HFFc6 (cell line): ENCODE results near the gene RCE1. TPM values are rescaled to one million over a fixed set of nuclear protein-coding genes. Genes with fewer than 3 reads are reported as not detected.

Experiments
- DNase-seq: peaks from one replicate; pipeline ENCODE4 v3.0.0-alpha.2; 2018
- H3K27ac Mint-ChIP-seq: 2 replicates; pipeline ENCODE4 v1.8.0; 2020; ENCODE audit warnings: mild to moderate bottlenecking, mixed read lengths
- H3K27me3 Mint-ChIP-seq: 2 replicates; pipeline ENCODE4 v1.8.0; 2021; ENCODE audit warnings: mild to moderate bottlenecking, moderate library complexity, mixed read lengths; ENCODE audit not compliant: insufficient read depth
- H3K36me3 Mint-ChIP-seq: 2 replicates; pipeline ENCODE4 v1.8.0; 2021; ENCODE audit warnings: low read depth, mixed read lengths
- H3K4me1 Mint-ChIP-seq: 2 replicates; pipeline ENCODE4 v1.8.0; 2020; ENCODE audit warnings: low read depth, mixed read lengths
- H3K4me3 Mint-ChIP-seq: 2 replicates; pipeline ENCODE4 v1.8.0; 2020; ENCODE audit warnings: mild to moderate bottlenecking, moderate library complexity, mixed read lengths
- H3K9me3 Mint-ChIP-seq: 2 replicates; pipeline ENCODE4 v1.8.0; 2020; ENCODE audit warnings: mild to moderate bottlenecking, mixed read lengths
- total RNA-seq, 6 experiments: library from RNA; stranded (reverse); fragmentation: NEBNext Ultra II Directional; extraction: Animal tissue kit (Norgen Biotek cat#: 25700); gene quantifications; 2 replicates in 1 of 6; 3 replicates in 5 of 6; pipeline ENCODE4 v1.2.3, GENCODE V29; 2021
- TF ChIP-seq, protein P1 (sequence below): fragments of 200-600 bp; sonication (generic); IDR thresholded peaks from 2 replicates; pipeline ENCODE4 v1.5.0; 2021; ENCODE audit warnings: antibody characterized with exemption, mild to moderate bottlenecking

RCE1 gene
- total RNA-seq, 6 experiments from 2014 or later: 13.7 to 18.5 (median 16.3) TPM

DNA sequence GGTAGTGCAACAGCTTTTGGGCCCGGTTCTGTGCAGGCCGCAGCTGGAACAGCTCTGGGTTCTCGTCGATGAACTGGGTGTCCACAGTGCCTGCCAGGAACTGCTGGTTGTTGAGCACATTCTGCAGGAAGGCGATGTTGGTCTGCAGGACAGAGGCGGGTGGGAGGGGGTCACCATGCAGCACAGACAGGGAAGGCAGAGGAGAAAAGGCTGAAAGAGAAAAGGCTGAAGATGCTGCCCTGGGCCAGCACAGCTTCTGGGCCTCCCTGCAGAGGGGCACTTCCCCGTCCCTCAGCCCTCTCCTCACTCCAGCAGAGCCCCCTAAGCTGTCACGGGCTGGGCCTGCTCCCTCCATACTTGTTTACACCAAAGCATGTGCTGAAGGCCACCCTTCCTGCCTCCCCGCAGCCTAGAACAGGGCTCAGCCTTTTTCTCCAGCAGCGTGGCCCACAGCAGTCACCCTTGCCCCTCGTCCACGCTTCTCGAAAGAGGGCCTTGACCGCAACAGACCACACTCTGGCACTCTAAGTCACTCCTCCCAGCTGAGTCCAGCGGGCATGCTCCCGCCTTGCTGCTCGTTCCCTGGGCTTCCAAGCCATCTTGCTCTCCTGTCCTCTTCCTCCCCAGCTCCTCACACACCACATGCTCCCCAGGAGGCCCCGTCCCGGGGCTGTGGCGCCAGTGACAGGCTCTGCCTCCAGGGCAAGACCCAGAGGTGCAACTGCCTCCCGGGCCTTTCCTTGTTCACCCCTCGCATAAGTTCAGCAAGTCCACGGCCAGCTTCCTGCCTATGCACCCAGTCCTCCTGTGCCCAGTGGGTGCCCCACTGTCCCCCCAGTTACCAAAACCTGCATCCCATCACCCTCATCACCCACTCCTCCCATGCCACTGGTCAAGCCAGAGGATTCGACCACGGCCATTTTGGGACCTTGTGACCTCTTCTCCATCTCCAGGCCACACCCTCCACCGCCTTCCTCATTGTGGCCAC, 10.3 kb downstream of the RCE1 start:
- Mint-ChIP-seq H3K9me3 (no peaks in the 10 kb centered on the region), H3K4me3 (no peak overlapping the region), H3K27ac (peak overlapping the region; percentile 22; the same call in 1 of the 2 replicates), H3K4me1 (peaks cover 7% of the 10 kb centered on the region), H3K27me3 (peaks cover 9% of the 10 kb centered on the region), H3K36me3 (no peaks in the 10 kb centered on the region)
- TF ChIP-seq, protein P1, sequence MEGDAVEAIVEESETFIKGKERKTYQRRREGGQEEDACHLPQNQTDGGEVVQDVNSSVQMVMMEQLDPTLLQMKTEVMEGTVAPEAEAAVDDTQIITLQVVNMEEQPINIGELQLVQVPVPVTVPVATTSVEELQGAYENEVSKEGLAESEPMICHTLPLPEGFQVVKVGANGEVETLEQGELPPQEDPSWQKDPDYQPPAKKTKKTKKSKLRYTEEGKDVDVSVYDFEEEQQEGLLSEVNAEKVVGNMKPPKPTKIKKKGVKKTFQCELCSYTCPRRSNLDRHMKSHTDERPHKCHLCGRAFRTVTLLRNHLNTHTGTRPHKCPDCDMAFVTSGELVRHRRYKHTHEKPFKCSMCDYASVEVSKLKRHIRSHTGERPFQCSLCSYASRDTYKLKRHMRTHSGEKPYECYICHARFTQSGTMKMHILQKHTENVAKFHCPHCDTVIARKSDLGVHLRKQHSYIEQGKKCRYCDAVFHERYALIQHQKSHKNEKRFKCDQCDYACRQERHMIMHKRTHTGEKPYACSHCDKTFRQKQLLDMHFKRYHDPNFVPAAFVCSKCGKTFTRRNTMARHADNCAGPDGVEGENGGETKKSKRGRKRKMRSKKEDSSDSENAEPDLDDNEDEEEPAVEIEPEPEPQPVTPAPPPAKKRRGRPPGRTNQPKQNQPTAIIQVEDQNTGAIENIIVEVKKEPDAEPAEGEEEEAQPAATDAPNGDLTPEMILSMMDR: no peak
- no peak for DNase-seq

DNA sequence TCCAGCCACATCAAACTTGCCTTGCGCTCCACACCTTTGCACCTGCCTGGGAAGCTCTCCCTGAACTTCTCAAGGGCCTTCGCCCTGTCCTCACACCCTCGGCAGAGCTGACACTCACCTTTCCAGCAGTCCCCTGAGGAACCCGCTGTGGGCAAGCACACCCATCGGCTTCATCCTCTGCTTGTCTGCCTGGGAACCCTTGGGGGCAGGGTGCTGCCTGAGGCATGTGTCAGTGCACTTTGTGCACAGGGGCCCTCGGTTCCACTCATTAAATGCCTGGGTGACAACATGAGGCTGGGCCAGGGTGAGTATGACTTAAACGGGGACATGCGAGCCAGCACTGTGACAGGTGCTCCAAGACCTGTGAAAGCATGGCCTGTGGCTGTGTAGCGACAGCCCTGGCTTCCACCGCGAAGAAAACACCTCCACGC, 11.0 kb downstream of the RCE1 start:
- Mint-ChIP-seq H3K36me3 (no peaks in the 10 kb centered on the region), H3K4me1 (peaks cover 7% of the 10 kb centered on the region), H3K27ac (peak overlapping the region; percentile 22; the same call in 1 of the 2 replicates), H3K27me3 (peaks cover 9% of the 10 kb centered on the region), H3K4me3 (no peak overlapping the region), H3K9me3 (no peaks in the 10 kb centered on the region)
- no peak for DNase-seq
- TF ChIP-seq, protein P1: no peak

DNA sequence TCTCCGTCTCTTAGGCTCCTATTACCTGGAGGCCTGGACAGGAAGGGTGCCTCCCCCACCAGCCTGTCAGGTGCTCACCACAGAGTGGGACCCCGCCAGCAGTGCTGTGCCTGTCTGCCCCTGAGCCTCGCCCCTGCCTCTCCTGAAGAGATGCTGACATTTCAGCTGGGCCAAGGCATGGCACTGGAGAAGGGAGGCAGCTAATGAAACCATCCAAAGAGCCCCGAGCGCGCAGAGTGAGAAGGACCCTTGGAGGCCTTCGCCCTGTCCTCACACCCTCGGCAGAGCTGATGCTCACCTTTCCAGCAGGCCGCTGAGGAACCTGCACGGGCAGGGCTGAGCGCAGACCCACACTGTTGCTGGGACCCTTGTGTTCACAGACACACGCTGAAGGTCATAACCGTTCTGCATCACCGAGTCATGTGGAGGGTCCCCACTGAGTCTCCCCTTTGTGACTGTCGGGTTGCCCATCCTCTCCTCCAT, 11.5 kb downstream of the RCE1 start:
- no peaks in the 10 kb centered on the region for H3K9me3 Mint-ChIP-seq
- peaks cover 7% of the 10 kb centered on the region for H3K4me1 Mint-ChIP-seq
- TF ChIP-seq, protein P1: no peak
- H3K27me3 Mint-ChIP-seq: peaks cover 8% of the 10 kb centered on the region
- H3K36me3 Mint-ChIP-seq: no peaks in the 10 kb centered on the region
- no peak overlapping the region for H3K4me3 Mint-ChIP-seq
- no peak for DNase-seq
- no peak overlapping the region; the same call in 1 of the 2 replicates for H3K27ac Mint-ChIP-seq

DNA sequence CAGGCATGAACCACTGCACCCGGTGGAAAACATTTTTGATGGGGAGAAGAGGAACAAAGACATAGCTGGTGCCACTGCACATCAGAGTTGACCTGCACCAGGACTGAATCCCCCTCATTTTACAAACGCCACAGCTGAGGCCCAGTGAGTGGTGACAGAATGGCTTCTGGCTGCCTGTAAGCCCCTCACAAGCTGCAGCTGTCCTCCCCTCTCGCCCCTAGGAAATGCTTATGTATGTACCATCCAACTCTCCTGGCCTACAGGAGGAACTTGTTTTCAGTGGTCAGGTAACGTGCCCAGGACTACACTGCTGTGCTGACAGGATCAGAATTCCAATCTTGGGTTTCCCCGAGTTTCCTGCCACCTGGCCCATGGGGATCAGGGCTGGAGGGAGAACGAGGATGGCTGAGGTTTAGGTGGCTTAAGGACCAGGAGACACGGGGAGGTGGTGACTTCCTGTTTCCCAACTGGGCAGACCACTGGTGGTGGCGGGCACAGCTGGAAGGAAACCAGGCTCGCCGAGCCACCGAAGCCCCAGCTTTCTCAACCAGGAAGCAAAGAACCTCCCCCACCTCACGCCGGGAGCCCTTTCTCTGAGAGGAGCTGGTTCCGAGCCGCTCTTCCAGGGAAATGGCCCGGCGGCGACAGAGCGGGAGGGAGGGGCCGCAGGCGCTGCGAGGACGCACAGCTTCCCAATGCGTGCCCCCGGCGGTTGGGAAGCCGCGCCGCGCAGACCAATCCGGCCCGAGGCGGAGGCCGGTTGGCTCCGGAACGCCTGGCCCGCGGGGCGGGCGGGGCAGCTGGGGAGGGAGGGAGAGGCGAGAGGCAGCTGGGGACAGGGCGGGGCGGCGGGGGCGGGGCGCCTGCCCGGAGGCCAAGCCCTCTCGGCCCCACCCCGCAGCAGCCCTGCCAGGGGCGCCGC, 12.6 kb downstream of the RCE1 start:
- Mint-ChIP-seq H3K4me1 (peaks cover 7% of the 10 kb centered on the region), H3K27ac (peak overlapping the region; percentile 95), H3K27me3 (peaks cover 2% of the 10 kb centered on the region), H3K4me3 (peak overlapping the region; percentile 91), H3K9me3 (no peaks in the 10 kb centered on the region), H3K36me3 (no peaks in the 10 kb centered on the region)
- DNase-seq: peak; percentile 89
- TF ChIP-seq, protein P1: no peak
